ENCODE data around the gene POLR3E.

The POLR3E gene

GRCh38 chr16:22308824-22309520 lies 11.8 kb downstream of the POLR3E start:
- Histone ChIP-seq H3K4me3 (ENCODE audit: control insufficient read depth in 1 of 7, extremely low read depth in 1 of 7, insufficient read depth in 4 of 7, low read depth in 2 of 7, low read length in 6 of 7) (no peak overlapping the region), H3K9me3 (ENCODE audit: control extremely low read depth in 1 of 5, control insufficient read depth in 4 of 5, insufficient read depth in 2 of 5, low read depth in 1 of 5, low read length in 4 of 5) (no peaks in the 10 kb centered on the region), H3K36me3 (ENCODE audit: control insufficient read depth in 4 of 4, insufficient read depth in 4 of 4, low read length in 3 of 4) (peaks cover 20 to 90% (median 68%) of the 10 kb centered on the region in 4 experiments), H3K27me3 (replicated peaks in 2 of 5; ENCODE audit: control insufficient read depth in 4 of 5, insufficient read depth in 5 of 5, low read length in 4 of 5) (no peaks in the 10 kb centered on the region), H3K27ac (ENCODE audit: insufficient read depth in 1 of 2, low read depth in 1 of 2, low read length in 2 of 2, poor library complexity in 1 of 2, severe bottlenecking in 2 of 2) (no peak overlapping the region), H3K4me1 (ENCODE audit: control extremely low read depth in 1 of 4, control insufficient read depth in 4 of 4, insufficient read depth in 4 of 4, low read length in 3 of 4) (no peaks in the 10 kb centered on the region)
- CTCF ChIA-PET = interaction anchor here (0.8 to 1.9 kb wide), 6 partner anchors 8 to 13 kb away, joined by 3 to 6 read pairs (median 4); partner anchors contain the start of gene POLR3E
- DNase-seq = no peak
- 98% methylated on average over 14 of the region's 24 CpGs for WGBS (ENCODE audit: insufficient coverage)
- POLR2A ChIA-PET = interaction anchor here (0.5 kb wide), 1 partner anchor 66 kb away, joined by 3 read pairs; no protein-coding TSS in a partner anchor

- no peak overlapping the region for H3K4me3 ChIP-seq (ENCODE audit: control insufficient read depth in 1 of 7, extremely low read depth in 1 of 7, insufficient read depth in 4 of 7, low read depth in 2 of 7, low read length in 6 of 7)
- WGBS (ENCODE audit: insufficient coverage) = 98% methylated on average over 4 of the region's 4 CpGs
- no peak overlapping the region for H3K27ac ChIP-seq (ENCODE audit: insufficient read depth in 1 of 2, low read depth in 1 of 2, low read length in 2 of 2, poor library complexity in 1 of 2, severe bottlenecking in 2 of 2)
- DNase-seq = no peak
- no peaks in the 10 kb centered on the region for H3K9me3 ChIP-seq (ENCODE audit: control extremely low read depth in 1 of 5, control insufficient read depth in 4 of 5, insufficient read depth in 2 of 5, low read depth in 1 of 5, low read length in 4 of 5)
- ChIA-PET CTCF (interaction anchor here (0.7 to 1.1 kb wide), 2 partner anchors 11 to 119 kb away, joined by 3 read pairs; no protein-coding TSS in a partner anchor), POLR2A (no interaction called here)
- no peaks in the 10 kb centered on the region for H3K4me1 ChIP-seq (ENCODE audit: control extremely low read depth in 1 of 4, control insufficient read depth in 4 of 4, insufficient read depth in 4 of 4, low read length in 3 of 4)
- H3K36me3 ChIP-seq (ENCODE audit: control insufficient read depth in 4 of 4, insufficient read depth in 4 of 4, low read length in 3 of 4) = peaks cover 17 to 87% (median 65%) of the 10 kb centered on the region in 4 experiments
- H3K27me3 ChIP-seq (replicated peaks in 2 of 5; ENCODE audit: control insufficient read depth in 4 of 5, insufficient read depth in 5 of 5, low read length in 4 of 5) = no peaks in the 10 kb centered on the region
Measured at GRCh38 chr16:22311520-22311919, 14.3 kb downstream of the POLR3E start.

GRCh38 chr16:22312897-22313781 lies 15.9 kb downstream of the POLR3E start:
- no peak overlapping the region for H3K4me3 ChIP-seq (ENCODE audit: control insufficient read depth in 1 of 7, extremely low read depth in 1 of 7, insufficient read depth in 4 of 7, low read depth in 2 of 7, low read length in 6 of 7)
- no peaks in the 10 kb centered on the region for H3K27me3 ChIP-seq (replicated peaks in 2 of 5; ENCODE audit: control insufficient read depth in 4 of 5, insufficient read depth in 5 of 5, low read length in 4 of 5)
- peaks cover 11 to 86% (median 67%) of the 10 kb centered on the region in 4 experiments for H3K36me3 ChIP-seq (ENCODE audit: control insufficient read depth in 4 of 4, insufficient read depth in 4 of 4, low read length in 3 of 4)
- CTCF ChIA-PET = interaction anchor here (0.9 to 1.0 kb wide), 2 partner anchors 10 to 11 kb away, joined by 3 read pairs; no protein-coding TSS in a partner anchor
- H3K9me3 ChIP-seq (ENCODE audit: control extremely low read depth in 1 of 5, control insufficient read depth in 4 of 5, insufficient read depth in 2 of 5, low read depth in 1 of 5, low read length in 4 of 5) = no peaks in the 10 kb centered on the region
- no peak for DNase-seq
- POLR2A ChIA-PET = no interaction called here
- no peak overlapping the region for H3K27ac ChIP-seq (ENCODE audit: insufficient read depth in 1 of 2, low read depth in 1 of 2, low read length in 2 of 2, poor library complexity in 1 of 2, severe bottlenecking in 2 of 2)
- 96% methylated on average over 17 of the region's 23 CpGs for WGBS (ENCODE audit: insufficient coverage)
- H3K4me1 ChIP-seq (ENCODE audit: control extremely low read depth in 1 of 4, control insufficient read depth in 4 of 4, insufficient read depth in 4 of 4, low read length in 3 of 4) = no peaks in the 10 kb centered on the region

- H3K27me3 ChIP-seq (replicated peaks in 2 of 5; ENCODE audit: control insufficient read depth in 4 of 5, insufficient read depth in 5 of 5, low read length in 4 of 5) = no peaks in the 10 kb centered on the region
- H3K36me3 ChIP-seq (ENCODE audit: control insufficient read depth in 4 of 4, insufficient read depth in 4 of 4, low read length in 3 of 4) = peaks cover 11 to 83% (median 65%) of the 10 kb centered on the region in 4 experiments
- H3K4me3 ChIP-seq (ENCODE audit: control insufficient read depth in 1 of 7, extremely low read depth in 1 of 7, insufficient read depth in 4 of 7, low read depth in 2 of 7, low read length in 6 of 7) = no peak overlapping the region
- DNase-seq = no peak
- WGBS (ENCODE audit: insufficient coverage) = 96% methylated on average over 8 of the region's 10 CpGs
- H3K4me1 ChIP-seq (ENCODE audit: control extremely low read depth in 1 of 4, control insufficient read depth in 4 of 4, insufficient read depth in 4 of 4, low read length in 3 of 4) = no peaks in the 10 kb centered on the region
- no peak overlapping the region for H3K27ac ChIP-seq (ENCODE audit: insufficient read depth in 1 of 2, low read depth in 1 of 2, low read length in 2 of 2, poor library complexity in 1 of 2, severe bottlenecking in 2 of 2)
- CTCF ChIA-PET = no interaction called here
- H3K9me3 ChIP-seq (ENCODE audit: control extremely low read depth in 1 of 5, control insufficient read depth in 4 of 5, insufficient read depth in 2 of 5, low read depth in 1 of 5, low read length in 4 of 5) = no peaks in the 10 kb centered on the region
- POLR2A ChIA-PET = no interaction called here
Measured at GRCh38 chr16:22313876-22314470, 16.8 kb downstream of the POLR3E start.

GRCh38 chr16:22314661-22315626 lies 17.7 kb downstream of the POLR3E start:
- 96% methylated on average over 28 of the region's 37 CpGs for WGBS (ENCODE audit: insufficient coverage)
- Histone ChIP-seq H3K4me1 (ENCODE audit: control extremely low read depth in 1 of 4, control insufficient read depth in 4 of 4, insufficient read depth in 4 of 4, low read length in 3 of 4) (no peaks in the 10 kb centered on the region), H3K36me3 (ENCODE audit: control insufficient read depth in 4 of 4, insufficient read depth in 4 of 4, low read length in 3 of 4) (peaks cover 11 to 80% (median 58%) of the 10 kb centered on the region in 4 experiments), H3K27me3 (replicated peaks in 2 of 5; ENCODE audit: control insufficient read depth in 4 of 5, insufficient read depth in 5 of 5, low read length in 4 of 5) (no peaks in the 10 kb centered on the region), H3K9me3 (ENCODE audit: control extremely low read depth in 1 of 5, control insufficient read depth in 4 of 5, insufficient read depth in 2 of 5, low read depth in 1 of 5, low read length in 4 of 5) (no peaks in the 10 kb centered on the region), H3K4me3 (ENCODE audit: control insufficient read depth in 1 of 7, extremely low read depth in 1 of 7, insufficient read depth in 4 of 7, low read depth in 2 of 7, low read length in 6 of 7) (no peak overlapping the region), H3K27ac (ENCODE audit: insufficient read depth in 1 of 2, low read depth in 1 of 2, low read length in 2 of 2, poor library complexity in 1 of 2, severe bottlenecking in 2 of 2) (no peak overlapping the region)
- CTCF ChIA-PET = no interaction called here
- DNase-seq = no peak
- POLR2A ChIA-PET = no interaction called here

GRCh38 chr16:22315979-22316378 lies 18.8 kb downstream of the POLR3E start:
- no peaks in the 10 kb centered on the region for H3K4me1 ChIP-seq (ENCODE audit: control extremely low read depth in 1 of 4, control insufficient read depth in 4 of 4, insufficient read depth in 4 of 4, low read length in 3 of 4)
- DNase-seq = no peak
- WGBS (ENCODE audit: insufficient coverage) = 100% methylated on average over 1 of the region's 1 CpG
- no peaks in the 10 kb centered on the region for H3K27me3 ChIP-seq (replicated peaks in 2 of 5; ENCODE audit: control insufficient read depth in 4 of 5, insufficient read depth in 5 of 5, low read length in 4 of 5)
- POLR2A ChIA-PET = no interaction called here
- no peak overlapping the region for H3K27ac ChIP-seq (ENCODE audit: insufficient read depth in 1 of 2, low read depth in 1 of 2, low read length in 2 of 2, poor library complexity in 1 of 2, severe bottlenecking in 2 of 2)
- CTCF ChIA-PET = interaction anchor here (1.6 kb wide), 1 partner anchor 8 kb away, joined by 4 read pairs; no protein-coding TSS in a partner anchor
- peaks cover 11 to 76% (median 61%) of the 10 kb centered on the region in 4 experiments for H3K36me3 ChIP-seq (ENCODE audit: control insufficient read depth in 4 of 4, insufficient read depth in 4 of 4, low read length in 3 of 4)
- no peaks in the 10 kb centered on the region for H3K9me3 ChIP-seq (ENCODE audit: control extremely low read depth in 1 of 5, control insufficient read depth in 4 of 5, insufficient read depth in 2 of 5, low read depth in 1 of 5, low read length in 4 of 5)
- no peak overlapping the region for H3K4me3 ChIP-seq (ENCODE audit: control insufficient read depth in 1 of 7, extremely low read depth in 1 of 7, insufficient read depth in 4 of 7, low read depth in 2 of 7, low read length in 6 of 7)

Data from common myeloid progenitor, CD34-positive (primary cell).